Measurements from ENCODE around the gene TFR2.

The TFR2 gene

DNA sequence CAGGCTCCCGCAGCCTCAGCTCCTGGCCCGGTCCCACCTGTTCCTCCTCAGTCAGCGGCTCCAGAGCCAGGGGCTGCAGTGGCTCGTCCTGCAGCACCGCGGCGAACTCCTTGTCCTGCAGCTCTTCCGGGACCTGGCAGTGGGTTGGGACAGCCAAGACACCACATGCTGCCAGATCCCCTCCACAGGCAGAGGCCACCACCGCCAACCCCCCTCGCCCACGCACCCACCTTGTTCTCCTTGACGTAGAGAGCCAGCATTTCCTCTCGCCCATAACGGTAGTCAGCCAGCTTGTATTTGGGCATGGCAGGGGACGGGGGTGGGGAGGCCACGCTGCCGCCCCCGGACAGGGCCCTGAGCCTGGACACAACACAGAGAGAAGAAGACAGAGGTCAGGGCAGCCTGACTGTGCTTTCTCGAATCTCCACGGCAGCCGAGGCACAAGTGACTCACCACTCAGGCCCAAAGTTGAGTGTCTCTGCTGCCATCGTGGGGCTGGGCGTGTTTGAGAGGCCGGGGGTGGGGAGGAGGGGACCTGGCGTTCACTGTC lies 46.5 kb upstream of the TFR2 start:
- Histone ChIP-seq H3K4me3 (ENCODE audit: low read depth, low read length, poor library complexity, severe bottlenecking) (no peak overlapping the region), H3K9ac (ENCODE audit: low read length) (no peak overlapping the region), H3K27me3 (ENCODE audit: insufficient read depth, low read length) (no peaks in the 10 kb centered on the region), H2AFZ (ENCODE audit: low read length) (no peak overlapping the region), H3K4me1 (ENCODE audit: insufficient read depth, low read length, severe bottlenecking) (peaks cover 21% of the 10 kb centered on the region), H3F3A (ENCODE audit: insufficient read depth, low read length) (no peaks in the 10 kb centered on the region), H3K79me2 (ENCODE audit: insufficient read depth, low read length) (peaks cover 31% of the 10 kb centered on the region), H4K20me1 (ENCODE audit: insufficient read depth, low read length) (no peaks in the 10 kb centered on the region), H3K27ac (ENCODE audit: low read depth, low read length, poor library complexity, severe bottlenecking) (no peak overlapping the region), H3K9me3 (ENCODE audit: low read length) (no peaks in the 10 kb centered on the region), H3K9me2 (ENCODE audit: low read depth, low read length) (no peaks in the 10 kb centered on the region), H3K4me2 (ENCODE audit: low read length) (no peak overlapping the region), H3K36me3 (ENCODE audit: insufficient read depth, low read length) (peaks cover 85% of the 10 kb centered on the region)
- TF ChIP-seq EZH2 (IDR thresholded peaks at IDR 0.05; ENCODE audit: borderline replicate concordance, low read length) (no peak), CTCF (IDR thresholded peaks at IDR 0.05; ENCODE audit: low read length) (no peak)

- Histone ChIP-seq H3K4me2 (ENCODE audit: low read length) (no peak overlapping the region), H3K27ac (ENCODE audit: low read depth, low read length, poor library complexity, severe bottlenecking) (no peak overlapping the region), H3K9me3 (ENCODE audit: low read length) (no peaks in the 10 kb centered on the region), H3K9ac (ENCODE audit: low read length) (no peak overlapping the region), H2AFZ (ENCODE audit: low read length) (no peak overlapping the region), H4K20me1 (ENCODE audit: insufficient read depth, low read length) (no peaks in the 10 kb centered on the region), H3K4me3 (ENCODE audit: low read depth, low read length, poor library complexity, severe bottlenecking) (no peak overlapping the region), H3F3A (ENCODE audit: insufficient read depth, low read length) (no peaks in the 10 kb centered on the region), H3K79me2 (ENCODE audit: insufficient read depth, low read length) (peaks cover 25% of the 10 kb centered on the region), H3K4me1 (ENCODE audit: insufficient read depth, low read length, severe bottlenecking) (peaks cover 15% of the 10 kb centered on the region), H3K36me3 (ENCODE audit: insufficient read depth, low read length) (peaks cover 89% of the 10 kb centered on the region), H3K27me3 (ENCODE audit: insufficient read depth, low read length) (no peaks in the 10 kb centered on the region), H3K9me2 (ENCODE audit: low read depth, low read length) (no peaks in the 10 kb centered on the region)
- TF ChIP-seq EZH2 (IDR thresholded peaks at IDR 0.05; ENCODE audit: borderline replicate concordance, low read length) (no peak), CTCF (IDR thresholded peaks at IDR 0.05; ENCODE audit: low read length) (no peak)
Observed at GRCh38 chr7:100687261-100687660, 45.9 kb upstream of the TFR2 start.

DNA sequence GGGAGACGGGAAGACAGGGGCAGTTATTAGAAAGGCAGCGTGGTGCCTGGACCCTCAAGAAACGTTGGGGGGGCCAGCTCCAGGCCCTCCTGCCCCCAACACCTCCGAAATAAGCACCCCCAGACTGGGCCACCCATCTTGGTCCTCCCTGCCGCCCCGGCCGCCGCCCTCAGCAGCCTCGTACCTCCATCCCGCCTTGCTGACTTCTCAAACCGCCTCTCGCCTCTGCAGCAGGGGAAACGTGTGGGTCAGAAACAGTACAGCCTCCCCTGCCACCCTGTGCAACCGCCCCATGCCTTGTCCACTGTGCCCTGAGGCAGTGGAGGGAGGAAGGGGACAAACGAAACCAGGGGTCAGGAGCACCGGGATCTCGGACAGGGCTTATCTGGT lies 45.5 kb upstream of the TFR2 start:
- no peak overlapping the region for H2AFZ ChIP-seq (ENCODE audit: low read length)
- H3K9me3 ChIP-seq (ENCODE audit: low read length) = no peaks in the 10 kb centered on the region
- peaks cover 21% of the 10 kb centered on the region for H3K79me2 ChIP-seq (ENCODE audit: insufficient read depth, low read length)
- TF ChIP-seq EZH2 (IDR thresholded peaks at IDR 0.05; ENCODE audit: borderline replicate concordance, low read length) (no peak), CTCF (IDR thresholded peaks at IDR 0.05; ENCODE audit: low read length) (no peak)
- no peak overlapping the region for H3K4me2 ChIP-seq (ENCODE audit: low read length)
- no peaks in the 10 kb centered on the region for H4K20me1 ChIP-seq (ENCODE audit: insufficient read depth, low read length)
- no peaks in the 10 kb centered on the region for H3F3A ChIP-seq (ENCODE audit: insufficient read depth, low read length)
- H3K27ac ChIP-seq (ENCODE audit: low read depth, low read length, poor library complexity, severe bottlenecking) = no peak overlapping the region
- peaks cover 89% of the 10 kb centered on the region for H3K36me3 ChIP-seq (ENCODE audit: insufficient read depth, low read length)
- no peak overlapping the region for H3K4me3 ChIP-seq (ENCODE audit: low read depth, low read length, poor library complexity, severe bottlenecking)
- peaks cover 11% of the 10 kb centered on the region for H3K4me1 ChIP-seq (ENCODE audit: insufficient read depth, low read length, severe bottlenecking)
- H3K9me2 ChIP-seq (ENCODE audit: low read depth, low read length) = no peaks in the 10 kb centered on the region
- H3K9ac ChIP-seq (ENCODE audit: low read length) = no peak overlapping the region
- no peaks in the 10 kb centered on the region for H3K27me3 ChIP-seq (ENCODE audit: insufficient read depth, low read length)

All from OCI-LY1 (cell line).